ENCODE results near the gene CSK.
A peak's percentile ranks its signal among the peaks of the same experiment; 100 is the strongest.

Gene CSK

GRCh38 chr15:74838746-74839525 is 57.1 kb downstream of the CSK start:
- TF ChIP-seq CTCF (IDR thresholded peaks at IDR 0.05; ENCODE audit: control insufficient read depth, insufficient read depth, low read depth, low read length, missing control alignments), result no peak
- DNase-seq (ENCODE audit: low read depth), result no peak
- H3K4me3 ChIP-seq (ENCODE audit: control insufficient read depth, low read depth, low read length), result no peak overlapping the region

- no peak for TF ChIP-seq CTCF (IDR thresholded peaks at IDR 0.05; ENCODE audit: control insufficient read depth, insufficient read depth, low read depth, low read length, missing control alignments)
- DNase-seq (ENCODE audit: low read depth), result no peak
Observed at GRCh38 chr15:74839526-74840395, 57.9 kb downstream of the CSK start.

GRCh38 chr15:74840851-74841775 is 59.2 kb downstream of the CSK start:
- TF ChIP-seq CTCF (IDR thresholded peaks at IDR 0.05; ENCODE audit: control insufficient read depth, insufficient read depth, low read depth, low read length, missing control alignments), result no peak
- H3K4me3 ChIP-seq (ENCODE audit: control insufficient read depth, low read depth, low read length), result no peak overlapping the region
- DNase-seq (ENCODE audit: low read depth), result no peak

More at GRCh38 chr15:74839526-74840395, 57.9 kb downstream of the CSK start:
- H3K4me3 ChIP-seq (ENCODE audit: control insufficient read depth, low read depth, low read length), result no peak overlapping the region

GRCh38 chr15:74841891-74842373 is 60.1 kb downstream of the CSK start:
- DNase-seq (ENCODE audit: low read depth), result no peak
- peak overlapping the region; percentile 96 for H3K4me3 ChIP-seq (ENCODE audit: control insufficient read depth, low read depth, low read length)
- TF ChIP-seq CTCF (IDR thresholded peaks at IDR 0.05; ENCODE audit: control insufficient read depth, insufficient read depth, low read depth, low read length, missing control alignments), result no peak

- H3K4me3 ChIP-seq (ENCODE audit: control insufficient read depth, low read depth, low read length), result peak within 1 kb of the TSS; percentile 96
- no peak for DNase-seq (ENCODE audit: low read depth)
- TF ChIP-seq CTCF (IDR thresholded peaks at IDR 0.05; ENCODE audit: control insufficient read depth, insufficient read depth, low read depth, low read length, missing control alignments), result peak; percentile 41
Observed at GRCh38 chr15:74842581-74843444, 60.9 kb downstream of the CSK start, which contains the start of gene ULK3. ULK3 (minus strand) TSS chr15:74843156; CDS start chr15:74843105, 51 bp downstream.
